Activated CD4-positive, alpha-beta memory T cell treated with anti-CD3 and anti-CD28 coated beads for 36 hours (primary cell): ENCODE measurements around the gene DUSP8. TPM values are rescaled to one million over a fixed set of nuclear protein-coding genes. Genes with fewer than 3 reads are reported as not detected.
"Not testable (repeated sequence)": the region's sequence is repeated elsewhere in the genome, so short reads cannot be mapped to it uniquely, and the experiment has no call there.

Experiments used
- CTCF ChIA-PET: fragments of 350-600 bp; sonication (Branson Sonifier 250); formaldehyde crosslinking; loops from one replicate; lab custom pipeline; 2021; ENCODE audit warnings: antibody characterized with exemption, inconsistent platforms; lab: Charles Lee
- POLR2A ChIA-PET: fragments of 350-600 bp; sonication (Branson Sonifier 250); formaldehyde crosslinking; loops from one replicate; lab custom pipeline; 2021; ENCODE audit warnings: antibody characterized with exemption; lab: Charles Lee
- DNase-seq: peaks from one replicate; pipeline ENCODE4 v3.0.0-alpha.2; 2020
- H3K27ac Mint-ChIP-seq: one replicate; pipeline ENCODE4 v1.8.0; 2021; ENCODE audit warnings: mixed read lengths
- H3K27me3 Mint-ChIP-seq: one replicate; pipeline ENCODE4 v1.8.0; 2021; ENCODE audit warnings: mixed read lengths
- H3K36me3 Mint-ChIP-seq: one replicate; pipeline ENCODE4 v1.8.0; 2021; ENCODE audit warnings: mixed read lengths
- H3K4me1 Mint-ChIP-seq: one replicate; pipeline ENCODE4 v1.8.0; 2021; ENCODE audit warnings: low read depth, mixed read lengths
- H3K4me3 Mint-ChIP-seq: one replicate; pipeline ENCODE4 v1.8.0; 2021; ENCODE audit warnings: mild to moderate bottlenecking, mixed read lengths
- H3K9me3 Mint-ChIP-seq: one replicate; pipeline ENCODE4 v1.8.0; 2021; ENCODE audit warnings: mixed read lengths
- intact Hi-C: fragments of 100-400 bp; cut with micrococcal nuclease; formaldehyde crosslinking; loops from one replicate; pipeline ENCODE4 v1.15.1; 2023
- total RNA-seq, 2 experiments: library from RNA; stranded (reverse); gene quantifications; one replicate each; pipeline ENCODE4 v1.2.3, GENCODE V29; 2021

DUSP8 gene
- total RNA-seq, 2 experiments from 2014 or later = 1.6 to 2.4 TPM

GRCh38 chr11:1514336-1515061 lies 57.6 kb downstream of the DUSP8 start:
- no peaks in the 10 kb centered on the region for H3K9me3 Mint-ChIP-seq
- ChIA-PET CTCF (interaction anchor here (0.6 to 3.5 kb wide), 16 partner anchors 8 to 666 kb away, joined by 3 to 20 read pairs (median 4); partner anchors contain the start of gene TOLLIP), POLR2A (no interaction called here)
- DNase-seq = no peak
- H3K4me1 Mint-ChIP-seq = peaks cover 61% of the 10 kb centered on the region
- H3K4me3 Mint-ChIP-seq = no peak overlapping the region
- no peak overlapping the region for H3K27ac Mint-ChIP-seq
- peaks cover 1% of the 10 kb centered on the region for H3K36me3 Mint-ChIP-seq
- no peaks in the 10 kb centered on the region for H3K27me3 Mint-ChIP-seq
- intact Hi-C loops = loop anchor here (2.0 kb wide), 1 partner anchor 312 kb away; no protein-coding TSS in a partner anchor

GRCh38 chr11:1513326-1514296 lies 58.5 kb downstream of the DUSP8 start:
- POLR2A ChIA-PET = no interaction called here

GRCh38 chr11:1512531-1513258 lies 59.4 kb downstream of the DUSP8 start:
- CTCF ChIA-PET, H3K9me3 Mint-ChIP-seq, DNase-seq, intact Hi-C loops, H3K27me3 Mint-ChIP-seq, H3K4me3 Mint-ChIP-seq, H3K36me3 Mint-ChIP-seq, POLR2A ChIA-PET, H3K27ac Mint-ChIP-seq: not testable (repeated sequence)
- peaks cover 58% of the 10 kb centered on the region for H3K4me1 Mint-ChIP-seq

More at GRCh38 chr11:1513326-1514296, 58.5 kb downstream of the DUSP8 start:
- Mint-ChIP-seq H3K27me3 (no peaks in the 10 kb centered on the region), H3K9me3 (no peaks in the 10 kb centered on the region), H3K27ac (no peak overlapping the region), H3K36me3 (peaks cover 1% of the 10 kb centered on the region), H3K4me1 (peaks cover 61% of the 10 kb centered on the region), H3K4me3 (no peak overlapping the region)
- DNase-seq = no peak
- intact Hi-C loops = loop anchor here (2.0 kb wide), 1 partner anchor 311 kb away; no protein-coding TSS in a partner anchor
- CTCF ChIA-PET = interaction anchor here (1.3 to 3.5 kb wide), 4 partner anchors 19 to 310 kb away, joined by 3 to 20 read pairs (median 12); no protein-coding TSS in a partner anchor

GRCh38 chr11:1511937-1512496 lies 60.1 kb downstream of the DUSP8 start:
- H3K4me1 Mint-ChIP-seq = peaks cover 52% of the 10 kb centered on the region
- intact Hi-C loops = no loop called here
- no peak overlapping the region for H3K27ac Mint-ChIP-seq

GRCh38 chr11:1510928-1511327 lies 61.1 kb downstream of the DUSP8 start:
- Mint-ChIP-seq H3K27me3 (no peaks in the 10 kb centered on the region), H3K4me3 (no peak overlapping the region), H3K4me1 (peaks cover 44% of the 10 kb centered on the region), H3K36me3 (peaks cover 1% of the 10 kb centered on the region), H3K9me3 (no peaks in the 10 kb centered on the region), H3K27ac (no peak overlapping the region)
- DNase-seq = no peak
- ChIA-PET POLR2A (no interaction called here), CTCF (interaction anchor here (1.1 kb wide), 1 partner anchor 64 kb away, joined by 4 read pairs; no protein-coding TSS in a partner anchor)
- intact Hi-C loops = no loop called here

More at GRCh38 chr11:1511937-1512496, 60.1 kb downstream of the DUSP8 start:
- no peak for DNase-seq
- CTCF ChIA-PET = interaction anchor here (1.1 kb wide), 1 partner anchor 63 kb away, joined by 4 read pairs; no protein-coding TSS in a partner anchor
- POLR2A ChIA-PET = no interaction called here
- H3K36me3 Mint-ChIP-seq = peaks cover 1% of the 10 kb centered on the region
- H3K9me3 Mint-ChIP-seq = no peaks in the 10 kb centered on the region
- H3K4me3 Mint-ChIP-seq = no peak overlapping the region
- H3K27me3 Mint-ChIP-seq = no peaks in the 10 kb centered on the region

GRCh38 chr11:1510351-1510750 lies 61.7 kb downstream of the DUSP8 start:
- CTCF ChIA-PET, H3K9me3 Mint-ChIP-seq, H3K27me3 Mint-ChIP-seq, intact Hi-C loops, H3K27ac Mint-ChIP-seq, POLR2A ChIA-PET, H3K36me3 Mint-ChIP-seq, DNase-seq, H3K4me3 Mint-ChIP-seq: not testable (repeated sequence)
- peaks cover 38% of the 10 kb centered on the region for H3K4me1 Mint-ChIP-seq

GRCh38 chr11:1509626-1510255 lies 62.3 kb downstream of the DUSP8 start:
- POLR2A ChIA-PET = no interaction called here
- intact Hi-C loops = no loop called here
- no peaks in the 10 kb centered on the region for H3K9me3 Mint-ChIP-seq
- CTCF ChIA-PET = no interaction called here
- peaks cover 1% of the 10 kb centered on the region for H3K36me3 Mint-ChIP-seq
- H3K27me3 Mint-ChIP-seq = no peaks in the 10 kb centered on the region
- no peak overlapping the region for H3K4me3 Mint-ChIP-seq
- no peak for DNase-seq
- H3K4me1 Mint-ChIP-seq = peaks cover 36% of the 10 kb centered on the region
- H3K27ac Mint-ChIP-seq = no peak overlapping the region

- Mint-ChIP-seq H3K27ac (no peak overlapping the region), H3K27me3 (no peaks in the 10 kb centered on the region), H3K9me3 (no peaks in the 10 kb centered on the region), H3K36me3 (peaks cover 1% of the 10 kb centered on the region), H3K4me3 (no peak overlapping the region), H3K4me1 (peaks cover 30% of the 10 kb centered on the region)
- intact Hi-C loops = no loop called here
- POLR2A ChIA-PET = no interaction called here
- CTCF ChIA-PET = no interaction called here
- no peak for DNase-seq
These were observed 63.1 kb downstream of the DUSP8 start for GRCh38 chr11:1508986-1509385.

GRCh38 chr11:1508491-1508891 lies 63.6 kb downstream of the DUSP8 start:
- CTCF ChIA-PET = no interaction called here
- Mint-ChIP-seq H3K4me3 (no peak overlapping the region), H3K9me3 (no peaks in the 10 kb centered on the region), H3K36me3 (peaks cover 1% of the 10 kb centered on the region), H3K27me3 (no peaks in the 10 kb centered on the region), H3K4me1 (peaks cover 26% of the 10 kb centered on the region), H3K27ac (no peak overlapping the region)
- no peak for DNase-seq
- POLR2A ChIA-PET = no interaction called here
- intact Hi-C loops = no loop called here

- Mint-ChIP-seq H3K27ac (no peak overlapping the region), H3K4me3 (no peak overlapping the region), H3K4me1 (peaks cover 22% of the 10 kb centered on the region)
These were observed 64.5 kb downstream of the DUSP8 start for GRCh38 chr11:1507381-1508140.

More at GRCh38 chr11:1507381-1508140, 64.5 kb downstream of the DUSP8 start:
- Mint-ChIP-seq H3K27me3 (no peaks in the 10 kb centered on the region), H3K9me3 (no peaks in the 10 kb centered on the region), H3K36me3 (peaks cover 1% of the 10 kb centered on the region)
- intact Hi-C loops = no loop called here
- POLR2A ChIA-PET = no interaction called here
- CTCF ChIA-PET = interaction anchor here (0.6 to 1.3 kb wide), 3 partner anchors 8 to 67 kb away, joined by 3 read pairs; no protein-coding TSS in a partner anchor
- no peak for DNase-seq
